ENCODE measurements around the gene NHLH1.

DNA sequence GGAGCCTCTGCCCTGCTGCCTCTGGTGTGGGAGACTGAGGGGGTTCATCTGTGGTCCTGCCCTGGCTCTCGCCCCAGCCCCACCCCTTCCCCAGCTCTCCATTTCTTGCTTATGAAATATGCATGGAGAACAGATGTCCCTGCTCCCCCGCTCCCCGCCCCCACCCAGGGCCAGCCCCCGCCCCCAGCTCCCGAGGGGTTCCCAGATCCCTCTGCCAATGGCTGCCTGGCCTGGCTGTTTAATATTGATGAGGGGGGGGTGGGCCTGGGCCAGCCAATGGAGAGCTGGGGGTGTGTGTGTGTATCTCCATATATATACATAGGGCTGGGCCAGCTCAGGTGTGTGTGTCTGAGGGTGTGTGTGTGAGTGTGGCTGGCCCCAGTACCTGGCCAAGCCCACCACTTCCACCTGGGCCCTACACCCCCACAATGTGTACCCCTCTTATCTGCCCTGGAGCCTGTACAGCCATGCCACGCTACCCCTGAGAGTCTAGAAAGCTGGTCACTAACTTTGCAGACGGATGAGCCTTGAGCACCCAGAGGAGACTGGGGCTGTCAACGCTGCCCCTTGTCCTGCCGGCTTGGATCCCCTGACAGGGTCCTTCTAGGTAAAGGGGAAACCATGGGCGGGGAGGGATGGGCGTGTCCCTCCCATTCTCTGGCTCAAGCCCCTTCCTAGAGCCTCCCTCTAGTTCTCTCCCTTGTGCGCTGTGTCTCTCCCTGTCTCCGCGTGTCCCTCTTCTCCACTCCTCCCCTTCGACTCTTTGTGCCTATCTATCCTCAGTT lies at the start of gene NHLH1:
- TF ChIP-seq POLR2A (IDR thresholded peaks at IDR 0.05), result no peak
- TF ChIP-seq, protein P1, sequence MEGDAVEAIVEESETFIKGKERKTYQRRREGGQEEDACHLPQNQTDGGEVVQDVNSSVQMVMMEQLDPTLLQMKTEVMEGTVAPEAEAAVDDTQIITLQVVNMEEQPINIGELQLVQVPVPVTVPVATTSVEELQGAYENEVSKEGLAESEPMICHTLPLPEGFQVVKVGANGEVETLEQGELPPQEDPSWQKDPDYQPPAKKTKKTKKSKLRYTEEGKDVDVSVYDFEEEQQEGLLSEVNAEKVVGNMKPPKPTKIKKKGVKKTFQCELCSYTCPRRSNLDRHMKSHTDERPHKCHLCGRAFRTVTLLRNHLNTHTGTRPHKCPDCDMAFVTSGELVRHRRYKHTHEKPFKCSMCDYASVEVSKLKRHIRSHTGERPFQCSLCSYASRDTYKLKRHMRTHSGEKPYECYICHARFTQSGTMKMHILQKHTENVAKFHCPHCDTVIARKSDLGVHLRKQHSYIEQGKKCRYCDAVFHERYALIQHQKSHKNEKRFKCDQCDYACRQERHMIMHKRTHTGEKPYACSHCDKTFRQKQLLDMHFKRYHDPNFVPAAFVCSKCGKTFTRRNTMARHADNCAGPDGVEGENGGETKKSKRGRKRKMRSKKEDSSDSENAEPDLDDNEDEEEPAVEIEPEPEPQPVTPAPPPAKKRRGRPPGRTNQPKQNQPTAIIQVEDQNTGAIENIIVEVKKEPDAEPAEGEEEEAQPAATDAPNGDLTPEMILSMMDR (IDR thresholded peaks at IDR 0.05), result no peak

Measured in Peyer's patch (tissue), 4 donors.